Suprapubic skin (tissue), 4 donors: ENCODE measurements around the gene OSGIN1. TPM values are rescaled to one million over a fixed set of nuclear protein-coding genes. Genes with fewer than 3 reads are reported as not detected.

Experiments
- DNase-seq, 2 donors: peaks; one replicate each; pipeline ENCODE4 v3.0.0-alpha.2; 2019; ENCODE audit warnings: low spot score in 2 of 2
- H3K27ac ChIP-seq: fragments of 200-600 bp; sonication (generic); one replicate; pipeline ENCODE4 v1.5.1; 2019
- H3K27me3 ChIP-seq: fragments of 200-600 bp; sonication (generic); one replicate; pipeline ENCODE4 v1.5.1; 2019
- H3K36me3 ChIP-seq: fragments of 200-600 bp; sonication (generic); one replicate; pipeline ENCODE4 v1.5.1; 2019
- H3K4me1 ChIP-seq: fragments of 200-600 bp; sonication (generic); one replicate; pipeline ENCODE4 v1.5.1; 2019
- H3K4me3 ChIP-seq: fragments of 200-600 bp; sonication (generic); one replicate; pipeline ENCODE4 v1.5.1; 2019; ENCODE audit warnings: mild to moderate bottlenecking
- H3K9me3 ChIP-seq: fragments of 200-600 bp; sonication (generic); one replicate; pipeline ENCODE4 v1.5.1; 2019
- CTCF ChIP-seq, 2 donors: fragments of 200-600 bp in 1 of 2; fragments of 450-650 bp in 1 of 2; sonication (generic) in 1 of 2; IDR thresholded peaks; one replicate each; pipeline ENCODE4 v1.5.1; 2016 to 2019; ENCODE audit warnings: antibody characterized with exemption in 2 of 2, mild to moderate bottlenecking in 1 of 2, moderate library complexity in 1 of 2
- EP300 ChIP-seq: sonication (generic); formaldehyde crosslinking; IDR thresholded peaks from one replicate; pipeline ENCODE4 v1.6.1; 2017; ENCODE audit warnings: antibody characterized with exemption
- POLR2A ChIP-seq, 2 donors: fragments of 450-650 bp; IDR thresholded peaks; one replicate each; pipeline ENCODE4 v1.6.1; 2017; ENCODE audit warnings: antibody characterized with exemption in 2 of 2, mild to moderate bottlenecking in 2 of 2, moderate library complexity in 2 of 2
- POLR2AphosphoS5 ChIP-seq, 3 donors: sonication (generic); formaldehyde crosslinking; IDR thresholded peaks; one replicate each; pipeline ENCODE4 v1.6.1; 2017; ENCODE audit warnings: antibody characterized with exemption in 3 of 3
- WGBS: methylation state at CpG from one replicate; pipeline ENCODE4 v1.1.5; 2018; 5-methylcytosine and 5-hydroxymethylcytosine counted together
- total RNA-seq, 4 donors: library from RNA; depleted of rRNA; stranded (reverse); fragments of >200 nt; gene quantifications; one replicate each; pipeline ENCODE4 v1.1.0, GENCODE V29; 2016

The OSGIN1 gene
- total RNA-seq, result 1 to 10 TPM; 1.0 to 2.2 (median 1.5) TPM

DNA sequence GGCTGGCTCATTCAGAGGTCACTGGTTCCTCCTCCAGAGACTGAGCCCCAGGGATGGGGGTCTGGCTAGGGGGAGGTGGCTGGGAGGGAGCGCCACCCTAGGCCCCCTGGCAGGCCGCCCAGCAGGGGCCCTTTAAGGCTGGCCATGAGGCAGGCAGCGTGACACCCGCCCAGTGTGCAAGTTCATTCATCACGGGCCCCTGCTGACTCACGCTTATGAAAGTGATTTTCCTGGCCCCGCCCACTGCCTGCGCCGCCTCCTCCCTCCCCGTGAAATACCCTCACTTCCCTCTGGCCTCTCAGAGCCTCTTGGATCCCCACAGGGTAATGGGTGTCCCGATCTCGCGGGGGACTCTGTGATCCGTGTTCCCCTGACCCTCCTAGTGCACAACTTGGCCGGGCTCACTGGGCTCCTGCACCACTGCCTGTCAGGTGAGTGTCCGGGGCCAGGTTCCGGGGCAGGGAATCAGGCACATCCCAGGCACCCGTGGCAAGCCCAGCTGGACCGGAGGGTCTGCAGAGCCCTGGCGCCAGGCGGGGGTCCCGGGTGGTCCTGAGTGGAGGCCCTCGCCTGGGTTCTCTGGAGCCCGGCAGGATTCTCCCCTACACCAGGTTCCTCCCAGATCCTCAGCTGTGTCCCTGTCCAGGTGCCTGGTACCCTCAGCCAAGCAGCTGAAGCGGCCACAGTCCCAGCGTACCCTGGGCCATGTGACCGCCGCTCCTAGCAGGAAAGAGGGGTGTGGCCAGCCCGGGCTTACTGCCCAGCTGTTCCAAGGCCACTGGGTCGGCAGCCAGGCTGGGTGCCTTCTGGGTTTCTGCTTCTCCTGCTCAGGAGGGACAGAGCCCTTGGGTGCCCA, at the start of gene OSGIN1:
Gene OSGIN1 (plus strand): TSS at position 301 of the 856 bp plus-strand sequence. CDS start 4,432 bp downstream, outside the sequence.
- 0% methylated on average over 9 of the region's 30 CpGs for WGBS
- peak within 1 kb of the TSS; percentile 92 for H3K27ac ChIP-seq
- peaks cover 28% of the 10 kb centered on the region for H3K4me1 ChIP-seq
- peak; percentile 96 to 97 for DNase-seq
- peaks cover 1% of the 10 kb centered on the region for H3K36me3 ChIP-seq
- TF ChIP-seq POLR2A (IDR thresholded peaks at IDR 0.05), result peak; percentile 50 to 86
- TF ChIP-seq EP300, result no peak
- peak in 1 of 3 donors; percentile 45 for TF ChIP-seq POLR2AphosphoS5 (IDR thresholded peaks at IDR 0.05)
- no peak for TF ChIP-seq CTCF (IDR thresholded peaks at IDR 0.05)
- no peaks in the 10 kb centered on the region for H3K9me3 ChIP-seq
- H3K27me3 ChIP-seq, result no peaks in the 10 kb centered on the region
- peak within 1 kb of the TSS; percentile 65 for H3K4me3 ChIP-seq

- no peak for DNase-seq
- WGBS, result 67% methylated on average over 10 of the region's 10 CpGs
- no peaks in the 10 kb centered on the region for H3K27me3 ChIP-seq
- no peaks in the 10 kb centered on the region for H3K9me3 ChIP-seq
- H3K36me3 ChIP-seq, result peaks cover 15% of the 10 kb centered on the region
- H3K4me3 ChIP-seq, result no peak overlapping the region
- no peak overlapping the region for H3K27ac ChIP-seq
- no peak for TF ChIP-seq CTCF (IDR thresholded peaks at IDR 0.05)
- TF ChIP-seq EP300, result no peak
- TF ChIP-seq POLR2AphosphoS5 (IDR thresholded peaks at IDR 0.05), result no peak
- no peak for TF ChIP-seq POLR2A (IDR thresholded peaks at IDR 0.05)
- H3K4me1 ChIP-seq, result peaks cover 18% of the 10 kb centered on the region
These were observed 49.3 kb upstream of the OSGIN1 start for GRCh38 chr16:83903751-83904150.

GRCh38 chr16:83906683-83907082, 46.4 kb upstream of the OSGIN1 start:
- no peak overlapping the region for H3K4me3 ChIP-seq
- no peaks in the 10 kb centered on the region for H3K9me3 ChIP-seq
- TF ChIP-seq POLR2A (IDR thresholded peaks at IDR 0.05), result no peak
- TF ChIP-seq POLR2AphosphoS5 (IDR thresholded peaks at IDR 0.05), result no peak
- TF ChIP-seq EP300, result no peak
- TF ChIP-seq CTCF (IDR thresholded peaks at IDR 0.05), result no peak
- no peak overlapping the region for H3K27ac ChIP-seq
- no peaks in the 10 kb centered on the region for H3K4me1 ChIP-seq
- H3K27me3 ChIP-seq, result no peaks in the 10 kb centered on the region
- no peak for DNase-seq
- WGBS, result 77% methylated on average over 8 of the region's 8 CpGs
- peaks cover 42% of the 10 kb centered on the region for H3K36me3 ChIP-seq

GRCh38 chr16:83907111-83907510, 45.9 kb upstream of the OSGIN1 start:
- H3K27me3 ChIP-seq, result no peaks in the 10 kb centered on the region
- 95% methylated on average over 8 of the region's 8 CpGs for WGBS
- no peaks in the 10 kb centered on the region for H3K4me1 ChIP-seq
- no peak overlapping the region for H3K27ac ChIP-seq
- no peaks in the 10 kb centered on the region for H3K9me3 ChIP-seq
- H3K4me3 ChIP-seq, result no peak overlapping the region
- TF ChIP-seq EP300, result no peak
- TF ChIP-seq POLR2A (IDR thresholded peaks at IDR 0.05), result no peak
- no peak for TF ChIP-seq POLR2AphosphoS5 (IDR thresholded peaks at IDR 0.05)
- no peak for TF ChIP-seq CTCF (IDR thresholded peaks at IDR 0.05)
- DNase-seq, result no peak
- peaks cover 46% of the 10 kb centered on the region for H3K36me3 ChIP-seq

- Histone ChIP-seq H3K27ac (no peak overlapping the region), H3K4me1 (no peaks in the 10 kb centered on the region), H3K4me3 (no peak overlapping the region), H3K36me3 (peaks cover 52% of the 10 kb centered on the region), H3K27me3 (no peaks in the 10 kb centered on the region), H3K9me3 (no peaks in the 10 kb centered on the region)
- WGBS, result 84% methylated on average over 15 of the region's 15 CpGs
- DNase-seq, result no peak
- TF ChIP-seq POLR2A (IDR thresholded peaks at IDR 0.05), result no peak
- no peak for TF ChIP-seq CTCF (IDR thresholded peaks at IDR 0.05)
- no peak for TF ChIP-seq POLR2AphosphoS5 (IDR thresholded peaks at IDR 0.05)
- TF ChIP-seq EP300, result no peak
These were observed 45.3 kb upstream of the OSGIN1 start for GRCh38 chr16:83907631-83908250.
